Pons (tissue), 1 donor: ENCODE measurements around the gene ZNF101.

Experiments
- DNase-seq: peaks from one replicate; pipeline ENCODE4 v3.0.0-alpha.2; 2016; ENCODE audit warnings: low spot score

Gene ZNF101

DNA sequence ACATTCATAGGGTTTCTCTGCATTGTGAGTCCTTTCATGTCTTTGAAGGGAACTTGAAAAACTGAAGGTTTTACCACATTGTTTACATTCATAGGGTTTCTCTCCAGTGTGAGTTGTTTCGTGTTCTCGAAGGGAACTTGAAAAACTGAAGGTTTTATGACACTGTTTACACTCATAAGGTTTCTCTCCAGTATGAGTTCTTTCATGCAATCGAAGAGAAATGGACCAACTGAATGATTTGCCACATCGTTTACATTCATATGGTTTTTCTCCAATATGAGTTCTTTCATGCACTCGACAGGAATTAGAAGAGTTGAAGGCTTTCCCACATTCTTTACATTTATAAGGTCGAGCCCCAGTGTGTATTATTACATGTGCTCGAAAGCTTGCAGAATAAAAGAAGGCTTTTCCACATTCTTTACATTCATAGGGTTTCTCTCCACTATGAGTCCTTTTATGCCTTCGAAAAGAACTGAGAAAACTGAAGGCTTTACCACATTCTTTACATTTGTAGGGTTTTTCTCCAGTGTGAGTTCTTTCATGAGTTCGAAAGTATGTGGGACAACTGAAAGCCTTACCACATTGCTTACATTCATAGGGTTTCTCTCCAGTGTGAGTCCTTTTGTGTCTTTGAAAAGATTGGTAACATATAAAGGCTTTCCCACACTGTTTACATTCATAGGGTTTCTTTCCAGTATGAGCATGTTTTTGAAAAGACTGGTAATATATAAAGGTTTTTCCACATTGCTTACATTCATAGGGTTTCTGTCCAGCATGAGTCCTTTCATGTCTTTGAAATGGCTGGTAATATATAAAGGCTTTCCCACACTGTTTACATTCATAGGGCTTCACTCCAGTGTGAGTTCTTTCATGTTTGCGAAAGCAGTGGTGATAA, 43.5 kb downstream of the ZNF101 start:
- no peak for DNase-seq

DNA sequence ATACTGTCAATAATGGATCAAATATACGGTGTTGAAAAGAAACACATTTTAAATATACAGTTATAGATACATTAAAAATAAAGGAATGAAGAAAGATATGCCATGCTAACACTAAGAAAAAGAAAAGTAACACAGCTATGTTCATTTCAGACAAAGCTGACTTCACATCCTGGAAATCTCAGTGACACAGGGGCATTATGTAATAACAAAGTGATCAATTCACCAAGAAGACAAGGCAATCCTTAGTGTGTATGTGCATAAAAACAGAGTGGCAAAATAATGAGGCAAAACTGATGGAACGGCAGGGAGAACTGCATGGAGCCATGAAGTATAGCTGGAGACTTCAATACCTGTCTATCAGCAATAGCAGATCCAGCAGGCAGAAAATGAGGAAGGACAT, 51.2 kb downstream of the ZNF101 start:
- no peak for DNase-seq

- DNase-seq = no peak
Observed at GRCh38 chr19:19721896-19722295, 53.3 kb downstream of the ZNF101 start.

GRCh38 chr19:19732579-19733501, 64.2 kb downstream of the ZNF101 start, which contains the start of gene ZNF14:
TSS of gene ZNF14 (minus strand) at chr19:19733112. CDS start at chr19:19732958, 154 bp downstream.
- DNase-seq = peak; percentile 94
